Measurements from ENCODE around the gene ARID1B. TPM values are rescaled to one million over a fixed set of nuclear protein-coding genes. Genes with fewer than 3 reads are reported as not detected.
A peak's percentile ranks its signal among the peaks of the same experiment; 100 is the strongest.

The ARID1B gene
- total and polyA plus RNA-seq, 12 donors, result 13.3 to 85.6 (median 50.9) TPM

DNA sequence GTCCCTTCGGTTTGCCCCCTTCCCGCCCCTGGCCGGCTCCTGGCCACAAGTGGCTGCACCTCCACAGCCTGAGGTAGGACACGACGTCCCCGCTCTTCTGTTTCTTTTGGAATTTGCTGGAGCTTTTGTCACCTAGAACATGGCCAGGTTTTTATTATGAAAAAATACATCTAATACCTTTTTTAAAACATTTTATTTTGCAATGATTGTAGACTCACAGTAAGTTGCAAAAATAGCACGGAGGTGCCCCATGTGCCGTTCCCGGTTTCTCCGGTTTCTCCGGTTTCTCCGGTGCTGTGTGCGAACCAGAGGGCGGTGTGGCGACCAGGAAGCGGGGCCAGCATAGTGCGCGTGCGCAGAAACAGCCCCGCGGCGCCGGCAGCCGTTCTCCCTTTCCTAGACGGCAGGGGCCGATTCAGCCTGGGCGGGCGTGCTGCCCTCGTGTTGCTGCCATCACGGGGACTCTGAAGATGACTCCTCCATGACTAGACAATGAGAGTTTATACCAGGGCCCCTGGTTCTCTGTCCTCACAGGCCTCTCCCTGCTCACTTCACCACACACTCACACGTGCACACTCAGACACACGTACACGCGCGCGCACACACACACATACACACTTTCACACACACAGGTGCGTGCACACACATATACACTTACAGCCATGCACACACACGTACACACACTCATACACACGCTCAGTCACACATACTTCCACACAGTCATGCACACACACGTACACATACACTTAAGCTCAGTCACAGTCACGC is 444.1 kb downstream of the ARID1B start:
- peak overlapping the region in 2 of 4 donors; percentile 13 to 61 for H3K4me3 ChIP-seq
- H3K4me1 ChIP-seq (replicated peaks in 1 of 2), result peaks cover 9 to 20% of the 10 kb centered on the region in 2 donors
- intact Hi-C loops (cut with DNase I), result no loop called here
- peak; percentile 78 to 88 (median 84) for DNase-seq
- no peaks in the 10 kb centered on the region for H3K36me3 ChIP-seq (replicated peaks in 1 of 2)
- WGBS, 4 donors, result 23 to 33% (median 24%) methylated on average over 24 to 41 of the region's 41 CpGs
- no peak for TF ChIP-seq CTCF (IDR thresholded peaks at IDR 0.05)
- no peak for TF ChIP-seq POLR2A (IDR thresholded peaks at IDR 0.05)
- H3K27ac ChIP-seq, result peak overlapping the region in 1 of 5 donors; percentile 61
- H3K9me3 ChIP-seq (replicated peaks in 1 of 3), result no peaks in the 10 kb centered on the region
- no peaks in the 10 kb centered on the region for H3K27me3 ChIP-seq

DNA sequence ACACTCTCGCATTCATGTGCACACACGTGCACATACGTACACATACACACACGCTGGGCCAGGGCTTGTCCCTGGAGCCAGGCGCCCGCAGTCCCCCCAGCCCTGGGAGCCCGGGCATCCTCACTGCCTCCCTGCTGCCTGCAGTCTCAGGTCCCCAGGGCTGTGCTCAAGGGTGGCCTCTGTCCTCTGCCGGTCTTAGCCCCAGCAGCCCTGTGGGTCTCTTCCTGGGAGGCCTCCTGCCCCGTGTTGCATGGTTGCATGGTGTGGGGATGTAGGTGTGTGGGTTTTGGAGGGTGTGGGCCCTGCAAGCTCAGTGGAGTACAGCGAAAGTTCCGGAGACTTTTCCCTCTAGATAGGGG is 444.6 kb downstream of the ARID1B start:
- TF ChIP-seq CTCF (IDR thresholded peaks at IDR 0.05) (no peak), POLR2A (IDR thresholded peaks at IDR 0.05) (no peak)
- WGBS, 4 donors, result 78 to 92% (median 89%) methylated on average over 5 to 11 of the region's 11 CpGs
- H3K27ac ChIP-seq, result peak overlapping the region in 1 of 5 donors; percentile 61
- H3K36me3 ChIP-seq (replicated peaks in 1 of 2), result no peaks in the 10 kb centered on the region
- intact Hi-C loops (cut with DNase I), result no loop called here
- no peaks in the 10 kb centered on the region for H3K9me3 ChIP-seq (replicated peaks in 1 of 3)
- H3K4me3 ChIP-seq, result no peak overlapping the region
- no peak for DNase-seq
- peaks cover 11 to 26% of the 10 kb centered on the region in 2 donors for H3K4me1 ChIP-seq (replicated peaks in 1 of 2)
- no peaks in the 10 kb centered on the region for H3K27me3 ChIP-seq

- TF ChIP-seq POLR2A (IDR thresholded peaks at IDR 0.05) (no peak), CTCF (IDR thresholded peaks at IDR 0.05) (no peak)
- no peaks in the 10 kb centered on the region for H3K9me3 ChIP-seq (replicated peaks in 1 of 3)
- intact Hi-C loops (cut with DNase I), result no loop called here
- no peak overlapping the region for H3K4me3 ChIP-seq
- DNase-seq, result no peak
- no peaks in the 10 kb centered on the region for H3K36me3 ChIP-seq (replicated peaks in 1 of 2)
- WGBS, 4 donors, result 87 to 94% (median 91%) methylated on average over 15 to 17 of the region's 17 CpGs
- no peaks in the 10 kb centered on the region for H3K27me3 ChIP-seq
- peaks cover 16 to 28% of the 10 kb centered on the region in 2 donors for H3K4me1 ChIP-seq (replicated peaks in 1 of 2)
- no peak overlapping the region for H3K27ac ChIP-seq
Observed at GRCh38 chr6:157222201-157222981, 445.2 kb downstream of the ARID1B start.

DNA sequence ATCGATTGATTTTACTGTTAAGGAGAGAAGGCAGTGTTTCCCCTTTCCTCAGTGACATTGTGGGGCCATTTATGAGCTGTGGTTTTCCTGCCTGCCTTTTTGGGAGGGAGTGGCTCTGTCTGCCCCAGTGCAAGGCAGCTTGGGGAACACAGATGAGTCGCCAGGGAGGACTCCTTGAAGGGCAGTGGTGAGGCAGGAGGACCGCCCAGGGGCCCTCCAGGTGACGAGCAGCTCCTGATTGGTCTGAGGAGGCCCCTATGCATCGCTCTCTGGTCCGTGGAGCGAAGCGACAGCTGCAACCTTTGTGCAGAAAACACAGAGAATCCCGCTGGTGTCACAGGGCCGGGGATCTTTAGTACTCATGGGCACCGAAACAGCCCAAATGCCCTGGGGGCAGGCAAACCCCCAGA is 445.8 kb downstream of the ARID1B start:
- Histone ChIP-seq H3K27ac (no peak overlapping the region), H3K4me3 (no peak overlapping the region)
- WGBS, 4 donors, result 82 to 95% (median 88%) methylated on average over 3 to 11 of the region's 11 CpGs

More for the DNA sequence above, 445.8 kb downstream of the ARID1B start:
- H3K4me1 ChIP-seq (replicated peaks in 1 of 2), result peaks cover 16 to 28% of the 10 kb centered on the region in 2 donors
- no peaks in the 10 kb centered on the region for H3K36me3 ChIP-seq (replicated peaks in 1 of 2)
- H3K27me3 ChIP-seq, result no peaks in the 10 kb centered on the region
- H3K9me3 ChIP-seq (replicated peaks in 1 of 3), result no peaks in the 10 kb centered on the region
- intact Hi-C loops (cut with DNase I), result no loop called here
- TF ChIP-seq CTCF (IDR thresholded peaks at IDR 0.05) (no peak), POLR2A (IDR thresholded peaks at IDR 0.05) (no peak)
- DNase-seq, result no peak

Data from adrenal gland (tissue), 12 donors.